LNCAP (cell line): ENCODE data around the gene CRABP2.

Source experiments
- TF ChIP-seq, protein P1 (sequence below): fragments of 450-650 bp; IDR thresholded peaks from 2 replicates; pipeline ENCODE4 v1.5.1; 2017; ENCODE audit warnings: mild to moderate bottlenecking

The CRABP2 gene

DNA sequence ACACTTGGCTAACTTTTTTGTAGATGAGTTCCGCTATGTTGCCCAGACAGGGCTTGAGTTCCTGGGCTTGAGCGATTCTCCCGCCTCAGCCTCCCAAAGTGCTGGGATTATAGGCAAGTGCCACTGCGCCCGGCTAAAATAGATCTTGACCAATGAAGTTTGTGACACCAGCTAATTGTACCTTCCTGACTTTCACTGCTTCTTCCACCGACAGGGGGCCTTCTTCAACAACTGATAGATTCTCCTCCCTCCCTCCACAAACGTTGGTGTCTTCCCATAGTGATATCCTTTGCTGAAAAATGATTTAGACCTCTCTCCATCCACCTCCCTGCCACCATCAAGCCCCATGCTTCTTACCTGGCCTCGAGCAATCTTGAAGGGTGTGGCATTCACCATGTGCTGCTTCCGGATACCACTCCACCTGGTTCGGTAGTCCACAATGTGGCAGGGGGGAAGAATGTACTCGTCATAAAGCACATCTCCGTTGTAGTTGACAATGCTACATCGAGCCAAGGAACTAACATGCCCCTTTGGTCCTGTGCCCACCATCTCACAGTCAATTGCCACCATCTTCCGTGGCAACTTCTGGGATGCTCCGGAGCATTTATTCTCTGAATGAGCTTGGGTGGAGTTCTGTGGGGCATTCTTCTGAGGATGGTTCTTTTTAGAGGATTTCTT lies 21.3 kb upstream of the CRABP2 start:
- TF ChIP-seq, protein P1, sequence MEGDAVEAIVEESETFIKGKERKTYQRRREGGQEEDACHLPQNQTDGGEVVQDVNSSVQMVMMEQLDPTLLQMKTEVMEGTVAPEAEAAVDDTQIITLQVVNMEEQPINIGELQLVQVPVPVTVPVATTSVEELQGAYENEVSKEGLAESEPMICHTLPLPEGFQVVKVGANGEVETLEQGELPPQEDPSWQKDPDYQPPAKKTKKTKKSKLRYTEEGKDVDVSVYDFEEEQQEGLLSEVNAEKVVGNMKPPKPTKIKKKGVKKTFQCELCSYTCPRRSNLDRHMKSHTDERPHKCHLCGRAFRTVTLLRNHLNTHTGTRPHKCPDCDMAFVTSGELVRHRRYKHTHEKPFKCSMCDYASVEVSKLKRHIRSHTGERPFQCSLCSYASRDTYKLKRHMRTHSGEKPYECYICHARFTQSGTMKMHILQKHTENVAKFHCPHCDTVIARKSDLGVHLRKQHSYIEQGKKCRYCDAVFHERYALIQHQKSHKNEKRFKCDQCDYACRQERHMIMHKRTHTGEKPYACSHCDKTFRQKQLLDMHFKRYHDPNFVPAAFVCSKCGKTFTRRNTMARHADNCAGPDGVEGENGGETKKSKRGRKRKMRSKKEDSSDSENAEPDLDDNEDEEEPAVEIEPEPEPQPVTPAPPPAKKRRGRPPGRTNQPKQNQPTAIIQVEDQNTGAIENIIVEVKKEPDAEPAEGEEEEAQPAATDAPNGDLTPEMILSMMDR: peak; percentile 67

DNA sequence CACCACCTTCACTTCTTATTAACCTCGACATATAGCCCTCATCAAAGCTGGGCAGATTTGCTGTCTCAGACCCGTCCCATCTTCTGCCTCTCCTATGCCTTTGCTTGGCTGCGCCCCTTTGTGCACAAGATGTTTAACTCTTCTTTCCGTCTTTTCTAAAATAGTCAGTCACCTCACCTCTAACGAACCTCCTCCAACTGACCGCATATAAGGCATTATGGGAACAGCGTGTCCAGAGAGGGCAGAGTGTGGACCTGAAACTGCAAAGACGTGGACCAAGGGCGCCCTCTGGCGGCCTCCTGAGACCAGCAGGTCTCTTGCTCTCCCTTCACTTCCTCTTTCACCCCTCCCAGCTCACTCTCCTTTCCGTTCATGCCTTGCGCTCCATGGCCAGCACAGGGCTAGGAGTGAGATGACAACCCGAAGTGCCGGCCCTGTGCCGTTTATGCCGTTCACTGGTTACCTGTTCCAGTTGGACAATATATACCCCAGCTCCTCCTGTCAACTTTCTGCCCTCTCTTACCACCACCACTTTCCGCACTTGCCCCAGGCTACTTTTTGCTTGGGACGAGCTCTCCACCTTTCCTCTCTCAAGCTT lies 20.4 kb upstream of the CRABP2 start:
- TF ChIP-seq, protein P1: peak; percentile 98

DNA sequence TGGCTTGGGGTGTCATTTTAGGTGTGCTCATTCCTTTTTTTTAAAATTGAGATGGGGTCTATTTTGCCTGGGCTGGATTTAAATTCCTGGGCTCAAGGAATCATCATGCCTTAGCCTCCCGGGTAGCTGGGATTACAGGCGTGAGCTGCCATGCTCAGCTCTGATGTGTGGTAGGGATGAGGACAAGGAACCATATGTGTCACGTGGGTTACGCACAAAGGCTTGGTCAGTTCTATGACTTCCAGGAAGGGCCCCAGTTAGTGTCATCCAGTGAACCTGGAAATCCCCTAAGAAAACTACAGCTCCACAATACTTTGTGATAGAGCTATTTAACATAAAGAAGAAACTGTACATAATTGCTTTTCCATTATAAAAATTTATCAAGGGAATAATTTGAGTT lies 16.2 kb upstream of the CRABP2 start:
- TF ChIP-seq, protein P1: no peak

DNA sequence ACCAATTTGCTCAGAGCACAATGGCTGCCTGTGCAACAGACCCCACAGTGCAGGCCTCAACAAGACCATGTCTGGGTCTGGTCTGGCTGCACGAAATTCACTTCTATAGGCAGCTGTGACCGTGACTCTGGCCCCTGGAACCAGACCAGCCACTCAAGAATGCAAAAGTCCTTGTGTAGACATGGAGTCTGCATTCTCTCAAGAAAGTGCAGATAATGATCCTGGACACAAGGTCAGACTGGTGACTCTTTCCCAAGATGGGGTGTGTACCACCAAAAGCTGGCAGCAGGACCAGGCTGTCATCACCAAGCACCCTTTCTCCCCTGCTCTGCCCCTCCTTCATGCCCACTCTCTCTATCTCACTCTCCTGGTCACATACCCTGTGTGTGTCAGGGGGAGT lies 15.7 kb upstream of the CRABP2 start:
- TF ChIP-seq, protein P1: no peak

DNA sequence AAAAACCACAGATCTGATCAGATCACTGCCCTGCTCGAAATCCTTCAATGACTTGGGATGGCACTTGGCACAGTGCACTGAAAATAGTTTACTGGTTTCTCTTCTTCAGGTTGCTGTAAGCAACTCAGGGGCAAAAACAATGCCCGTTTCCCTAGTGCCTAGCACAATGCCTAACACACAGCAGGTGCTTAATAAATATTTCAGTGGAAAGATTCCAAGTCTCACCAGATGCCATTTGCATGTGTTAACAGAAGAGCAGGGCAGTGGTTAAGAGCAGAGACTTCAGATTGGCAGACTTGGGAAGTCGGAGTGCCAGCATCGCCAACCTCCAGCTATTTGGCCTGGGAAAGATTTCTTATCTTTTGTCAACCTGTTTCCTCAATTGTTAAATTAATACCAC lies 12.0 kb upstream of the CRABP2 start:
- TF ChIP-seq, protein P1: no peak

DNA sequence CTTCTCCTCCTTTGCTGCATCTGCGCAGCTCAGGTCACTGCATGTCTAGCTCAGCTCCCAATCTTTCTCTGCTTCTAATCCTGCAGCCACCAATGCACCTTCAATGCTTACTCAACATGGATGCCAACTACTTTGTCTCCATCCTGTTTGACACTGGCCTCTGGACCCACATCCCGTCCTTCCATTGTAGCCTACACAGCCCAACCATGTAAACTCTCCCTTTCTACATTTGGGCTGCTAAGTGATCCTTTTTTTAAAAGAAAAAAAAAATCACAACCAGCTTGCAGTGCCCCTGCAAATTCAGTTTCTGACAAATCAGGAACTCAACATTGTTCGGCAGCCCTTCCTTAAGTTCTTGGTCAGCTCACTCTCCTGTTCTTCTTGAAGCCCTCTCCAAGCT lies 9.4 kb upstream of the CRABP2 start:
- TF ChIP-seq, protein P1: no peak

DNA sequence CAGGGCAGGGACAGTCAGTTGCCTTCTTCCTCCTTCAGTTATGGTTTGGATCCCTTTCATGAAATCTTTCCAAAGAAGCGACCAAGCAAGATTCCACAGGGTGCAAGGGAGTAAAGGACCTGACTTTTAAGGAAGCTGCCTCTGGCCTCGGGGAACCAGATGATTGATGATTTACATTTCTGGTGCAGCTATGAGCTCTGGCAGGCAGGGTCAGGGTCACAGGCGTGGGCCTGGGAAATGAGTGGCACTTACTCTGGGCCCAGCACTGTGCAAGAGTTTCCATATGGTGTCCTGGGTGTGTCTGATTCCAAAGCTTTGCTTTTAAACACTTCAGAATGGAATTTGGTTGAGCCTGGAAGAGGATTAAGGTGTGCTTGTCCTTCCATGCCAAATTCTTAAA lies 7.2 kb upstream of the CRABP2 start:
- TF ChIP-seq, protein P1: no peak
